ENCODE measurements around the gene B4GALT2. TPM values are rescaled to one million over a fixed set of nuclear protein-coding genes. Genes with fewer than 3 reads are reported as not detected.

The B4GALT2 gene
- total RNA-seq, 1 experiment from 2014 or later: 76.8 TPM

GRCh38 chr1:44034423-44034822 lies 55.4 kb downstream of the B4GALT2 start:
- RAD21 ChIA-PET (ENCODE audit: low non-redundant PET in 1 of 2, low total read pairs in 2 of 2, uncharacterized antibody in 2 of 2, unreplicated experiment in 2 of 2): no interaction called here
- ATAC-seq: no peak
- Histone ChIP-seq H3K4me3 (replicated peaks in 1 of 2; ENCODE audit: low read depth in 1 of 2, low read length in 2 of 2) (no peak overlapping the region), H3K27me3 (ENCODE audit: insufficient read depth, low read length) (no peaks in the 10 kb centered on the region), H3K4me2 (ENCODE audit: low read length) (no peak overlapping the region), H3K4me1 (ENCODE audit: control insufficient read depth in 1 of 2, insufficient read depth in 2 of 2, low read length in 2 of 2) (peaks cover 19 to 26% of the 10 kb centered on the region in 2 experiments), H3K36me3 (ENCODE audit: control insufficient read depth in 1 of 2, insufficient read depth in 2 of 2, low read length in 2 of 2) (no peaks in the 10 kb centered on the region), H2AFZ (ENCODE audit: low read depth, low read length, poor library complexity, severe bottlenecking) (no peak overlapping the region), H3K9me3 (ENCODE audit: control insufficient read depth in 1 of 2, insufficient read depth in 1 of 2, low read depth in 1 of 2, low read length in 2 of 2) (no peaks in the 10 kb centered on the region), H3K79me2 (ENCODE audit: insufficient read depth, low read length) (no peaks in the 10 kb centered on the region), H4K20me1 (ENCODE audit: insufficient read depth) (no peaks in the 10 kb centered on the region), H3K9ac (ENCODE audit: low read length) (no peak overlapping the region), H3K27ac (ENCODE audit: low read depth, low read length) (no peak overlapping the region), H3K9me2 (ENCODE audit: insufficient read depth) (no peaks in the 10 kb centered on the region)
- intact Hi-C loops (cut with micrococcal nuclease): loop anchor here (10.0 kb wide), 1 partner anchor 810 kb away; no protein-coding TSS in a partner anchor
- POLR2A ChIA-PET: no interaction called here
- DNase-seq (ENCODE audit: low read depth, low spot score): no peak
- TF ChIP-seq ZFX (IDR thresholded peaks at IDR 0.05): no peak
- TF ChIP-seq EGR1 (IDR thresholded peaks at IDR 0.05; ENCODE audit: low read depth): no peak
- no peak for TF ChIP-seq SP1 (IDR thresholded peaks at IDR 0.05; ENCODE audit: low read depth)
- no peak for TF ChIP-seq CTCF (IDR thresholded peaks at IDR 0.05 in 2 of 3, conservative IDR thresholded peaks at IDR 0.05 in 1 of 3; ENCODE audit: borderline replicate concordance in 1 of 3, insufficient read depth in 1 of 3, low read depth in 2 of 3, low read length in 2 of 3)
- TF ChIP-seq ELF1 (IDR thresholded peaks at IDR 0.05; ENCODE audit: borderline replicate concordance, low read depth): no peak
- no peak for TF ChIP-seq EZH2phosphoT487 (IDR thresholded peaks at IDR 0.05; ENCODE audit: borderline replicate concordance)
- no peak for TF ChIP-seq REST (IDR thresholded peaks at IDR 0.05; ENCODE audit: low read depth)
- TF ChIP-seq TCF7L2 (IDR thresholded peaks at IDR 0.05; ENCODE audit: borderline replicate concordance, extremely low read depth, insufficient read depth, insufficient read length): no peak
- TF ChIP-seq ZBTB33 (IDR thresholded peaks at IDR 0.05; ENCODE audit: extremely low read depth, insufficient replicate concordance, low read length): no peak
- no peak for TF ChIP-seq POLR2A (IDR thresholded peaks at IDR 0.05; ENCODE audit: borderline replicate concordance, extremely low read depth, insufficient read depth, insufficient read length)
- TF ChIP-seq SIN3A (IDR thresholded peaks at IDR 0.05; ENCODE audit: low read depth): no peak
- no peak for TF ChIP-seq POLR2AphosphoS5 (IDR thresholded peaks at IDR 0.05; ENCODE audit: low read depth, low read length)
- no peak for TF ChIP-seq SRF (IDR thresholded peaks at IDR 0.05; ENCODE audit: low read depth)
- BruUV-seq (replicated peaks): no TSS peak
- CTCF ChIA-PET: no interaction called here

All from HCT116 (cell line).